AG09309 (cell line): Measurements from ENCODE around the gene BSG.
A peak's percentile ranks its signal among the peaks of the same experiment; 100 is the strongest.

Experiments
- DNase-seq: peaks from one replicate; pipeline ENCODE4 v3.0.0-alpha.2; 2010; ENCODE audit warnings: low read depth
- H3K4me3 ChIP-seq: 2 replicates; pipeline ENCODE4 v1.5.1; 2011; ENCODE audit warnings: mild to moderate bottlenecking, low read depth, low read length, moderate library complexity; ENCODE audit not compliant: control insufficient read depth
- CTCF ChIP-seq: IDR thresholded peaks from 2 replicates; pipeline ENCODE4 v1.5.1; 2011; ENCODE audit warnings: mild to moderate bottlenecking, low read depth, low read length, inconsistent platforms; ENCODE audit not compliant: insufficient read depth, control insufficient read depth; ENCODE audit errors: missing control alignments

Gene BSG

GRCh38 chr19:572140-572742 lies at the start of gene BSG:
BSG (plus strand) TSS chr19:572596; CDS start chr19:572635, 39 bp downstream.
- DNase-seq: peak; percentile 85
- peak within 1 kb of the TSS; percentile 96 for H3K4me3 ChIP-seq
- no peak for TF ChIP-seq CTCF

GRCh38 chr19:522726-523125 lies 49.7 kb upstream of the BSG start:
- H3K4me3 ChIP-seq: no peak overlapping the region
- TF ChIP-seq CTCF: no peak
- DNase-seq: no peak

- no peak overlapping the region for H3K4me3 ChIP-seq
- TF ChIP-seq CTCF: no peak
- DNase-seq: no peak
Measured at GRCh38 chr19:524062-524674, 48.2 kb upstream of the BSG start.

- no peak overlapping the region for H3K4me3 ChIP-seq
- DNase-seq: no peak
- no peak for TF ChIP-seq CTCF
Measured at GRCh38 chr19:525029-525428, 47.4 kb upstream of the BSG start.

- no peak for DNase-seq
- no peak for TF ChIP-seq CTCF
- H3K4me3 ChIP-seq: no peak overlapping the region
Measured at GRCh38 chr19:525857-526419, 46.5 kb upstream of the BSG start.

GRCh38 chr19:530134-531008 lies 42.0 kb upstream of the BSG start:
- peak overlapping the region; percentile 63 for H3K4me3 ChIP-seq
- no peak for DNase-seq
- TF ChIP-seq CTCF: no peak
